ENCODE data around the gene EOLA2. TPM values are rescaled to one million over a fixed set of nuclear protein-coding genes. Genes with fewer than 3 reads are reported as not detected.
A peak's percentile ranks its signal among the peaks of the same experiment; 100 is the strongest.

EOLA2 gene
- total and polyA plus RNA-seq, 10 of the 15 experiments (the other 5 are each of a cell fraction or from before 2014, with no cell fraction given): 23.9 to 55.8 (median 41.4) TPM

DNA sequence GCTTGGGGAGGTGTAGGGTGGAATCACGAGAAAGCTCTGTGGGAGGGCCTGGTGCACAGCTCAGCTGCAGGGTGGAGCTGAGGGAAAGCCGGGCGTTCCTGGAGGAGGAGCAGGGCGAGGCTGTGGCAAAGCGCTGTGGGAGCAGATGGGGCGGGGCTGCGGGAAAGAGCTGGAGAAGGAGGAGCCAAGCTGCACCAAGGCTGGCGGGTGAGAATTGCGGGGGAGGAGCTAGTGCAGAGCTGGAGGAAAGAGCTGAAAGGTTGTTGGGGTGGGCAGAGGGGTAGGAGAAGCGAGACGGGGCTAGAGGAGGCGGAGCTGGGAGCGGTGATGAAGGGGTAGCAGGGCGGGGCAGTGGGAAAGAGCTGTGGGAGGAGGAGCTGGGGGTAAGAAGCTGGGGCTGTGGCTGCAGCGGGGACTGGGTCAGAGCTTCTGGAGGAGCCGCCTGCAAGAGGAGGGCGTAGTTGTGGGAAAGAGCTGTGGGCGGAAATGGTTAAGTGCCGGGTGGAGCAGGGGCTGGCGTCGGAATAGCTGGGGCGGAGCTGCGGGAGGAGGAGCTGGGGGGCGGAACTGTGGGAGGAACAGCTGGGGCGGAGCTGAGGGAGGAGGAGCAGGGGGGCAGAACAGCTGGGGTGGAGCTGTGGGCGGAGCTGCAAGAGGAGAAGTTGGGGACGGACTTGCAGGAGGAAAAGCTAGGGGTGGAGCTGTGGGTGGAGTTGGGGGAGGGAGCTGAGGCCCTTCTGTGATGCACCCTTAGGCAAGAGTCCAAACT lies 1.8 kb upstream of the EOLA2 start (continued):
- TF ChIP-seq, protein P1, sequence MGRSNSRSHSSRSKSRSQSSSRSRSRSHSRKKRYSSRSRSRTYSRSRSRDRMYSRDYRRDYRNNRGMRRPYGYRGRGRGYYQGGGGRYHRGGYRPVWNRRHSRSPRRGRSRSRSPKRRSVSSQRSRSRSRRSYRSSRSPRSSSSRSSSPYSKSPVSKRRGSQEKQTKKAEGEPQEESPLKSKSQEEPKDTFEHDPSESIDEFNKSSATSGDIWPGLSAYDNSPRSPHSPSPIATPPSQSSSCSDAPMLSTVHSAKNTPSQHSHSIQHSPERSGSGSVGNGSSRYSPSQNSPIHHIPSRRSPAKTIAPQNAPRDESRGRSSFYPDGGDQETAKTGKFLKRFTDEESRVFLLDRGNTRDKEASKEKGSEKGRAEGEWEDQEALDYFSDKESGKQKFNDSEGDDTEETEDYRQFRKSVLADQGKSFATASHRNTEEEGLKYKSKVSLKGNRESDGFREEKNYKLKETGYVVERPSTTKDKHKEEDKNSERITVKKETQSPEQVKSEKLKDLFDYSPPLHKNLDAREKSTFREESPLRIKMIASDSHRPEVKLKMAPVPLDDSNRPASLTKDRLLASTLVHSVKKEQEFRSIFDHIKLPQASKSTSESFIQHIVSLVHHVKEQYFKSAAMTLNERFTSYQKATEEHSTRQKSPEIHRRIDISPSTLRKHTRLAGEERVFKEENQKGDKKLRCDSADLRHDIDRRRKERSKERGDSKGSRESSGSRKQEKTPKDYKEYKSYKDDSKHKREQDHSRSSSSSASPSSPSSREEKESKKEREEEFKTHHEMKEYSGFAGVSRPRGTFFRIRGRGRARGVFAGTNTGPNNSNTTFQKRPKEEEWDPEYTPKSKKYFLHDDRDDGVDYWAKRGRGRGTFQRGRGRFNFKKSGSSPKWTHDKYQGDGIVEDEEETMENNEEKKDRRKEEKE (IDR thresholded peaks at IDR 0.05): no peak
- TF ChIP-seq POLR2AphosphoS5 (IDR thresholded peaks at IDR 0.05; ENCODE audit: low read length) (peak; percentile 47; the same call in 1 of the 2 replicates), RUNX3 (IDR thresholded peaks at IDR 0.05; ENCODE audit: low read length) (peak; percentile 40; the same call in 1 of the 2 replicates), PAX5 (IDR thresholded peaks at IDR 0.05; ENCODE audit: borderline replicate concordance, low read depth, low read length) (0 out of 2 replicates have a peak, but pooled peaks have one; percentile 12), ZNF24 (IDR thresholded peaks at IDR 0.05) (no peak), RBBP5 (conservative IDR thresholded peaks at IDR 0.05) (no peak), SIX5 (IDR thresholded peaks at IDR 0.05; ENCODE audit: low read depth, low read length, severe bottlenecking) (no peak), EP300 (IDR thresholded peaks at IDR 0.05; ENCODE audit: borderline replicate concordance in 1 of 2, control insufficient read depth in 1 of 2, low read depth in 2 of 2, low read length in 2 of 2) (peak in 1 of 2 experiments; percentile 60; a peak in 2 of 4 replicates), IRF4 (IDR thresholded peaks at IDR 0.05; ENCODE audit: low read depth, low read length) (0 out of 2 replicates have a peak, but pooled peaks have one; percentile 8), ATF7 (IDR thresholded peaks at IDR 0.05; ENCODE audit: low read depth) (peak; percentile 59; the same call in 1 of the 2 replicates)
- TF ChIP-seq, protein P2, sequence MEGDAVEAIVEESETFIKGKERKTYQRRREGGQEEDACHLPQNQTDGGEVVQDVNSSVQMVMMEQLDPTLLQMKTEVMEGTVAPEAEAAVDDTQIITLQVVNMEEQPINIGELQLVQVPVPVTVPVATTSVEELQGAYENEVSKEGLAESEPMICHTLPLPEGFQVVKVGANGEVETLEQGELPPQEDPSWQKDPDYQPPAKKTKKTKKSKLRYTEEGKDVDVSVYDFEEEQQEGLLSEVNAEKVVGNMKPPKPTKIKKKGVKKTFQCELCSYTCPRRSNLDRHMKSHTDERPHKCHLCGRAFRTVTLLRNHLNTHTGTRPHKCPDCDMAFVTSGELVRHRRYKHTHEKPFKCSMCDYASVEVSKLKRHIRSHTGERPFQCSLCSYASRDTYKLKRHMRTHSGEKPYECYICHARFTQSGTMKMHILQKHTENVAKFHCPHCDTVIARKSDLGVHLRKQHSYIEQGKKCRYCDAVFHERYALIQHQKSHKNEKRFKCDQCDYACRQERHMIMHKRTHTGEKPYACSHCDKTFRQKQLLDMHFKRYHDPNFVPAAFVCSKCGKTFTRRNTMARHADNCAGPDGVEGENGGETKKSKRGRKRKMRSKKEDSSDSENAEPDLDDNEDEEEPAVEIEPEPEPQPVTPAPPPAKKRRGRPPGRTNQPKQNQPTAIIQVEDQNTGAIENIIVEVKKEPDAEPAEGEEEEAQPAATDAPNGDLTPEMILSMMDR (IDR thresholded peaks at IDR 0.05 in 2 of 3, conservative IDR thresholded peaks at IDR 0.05 in 1 of 3; ENCODE audit: control insufficient read depth in 2 of 3, extremely low read depth in 1 of 3, insufficient read depth in 1 of 3, low read depth in 3 of 3, low read length in 3 of 3): peak in 1 of 3 experiments; percentile 27; a peak in 1 of 6 replicates
- TF ChIP-seq, protein P3, sequence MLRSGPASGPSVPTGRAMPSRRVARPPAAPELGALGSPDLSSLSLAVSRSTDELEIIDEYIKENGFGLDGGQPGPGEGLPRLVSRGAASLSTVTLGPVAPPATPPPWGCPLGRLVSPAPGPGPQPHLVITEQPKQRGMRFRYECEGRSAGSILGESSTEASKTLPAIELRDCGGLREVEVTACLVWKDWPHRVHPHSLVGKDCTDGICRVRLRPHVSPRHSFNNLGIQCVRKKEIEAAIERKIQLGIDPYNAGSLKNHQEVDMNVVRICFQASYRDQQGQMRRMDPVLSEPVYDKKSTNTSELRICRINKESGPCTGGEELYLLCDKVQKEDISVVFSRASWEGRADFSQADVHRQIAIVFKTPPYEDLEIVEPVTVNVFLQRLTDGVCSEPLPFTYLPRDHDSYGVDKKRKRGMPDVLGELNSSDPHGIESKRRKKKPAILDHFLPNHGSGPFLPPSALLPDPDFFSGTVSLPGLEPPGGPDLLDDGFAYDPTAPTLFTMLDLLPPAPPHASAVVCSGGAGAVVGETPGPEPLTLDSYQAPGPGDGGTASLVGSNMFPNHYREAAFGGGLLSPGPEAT (IDR thresholded peaks at IDR 0.05; ENCODE audit: low read depth): peak; percentile 51; the same call in 1 of the 2 replicates

Data from GM12878 (cell line).